ENCODE data around the gene ACTN4. TPM values are rescaled to one million over a fixed set of nuclear protein-coding genes. Genes with fewer than 3 reads are reported as not detected.

The ACTN4 gene
- total and polyA plus RNA-seq, 5 experiments from 2014 or later = 3.2 to 57.6 (median 8.5) TPM

DNA sequence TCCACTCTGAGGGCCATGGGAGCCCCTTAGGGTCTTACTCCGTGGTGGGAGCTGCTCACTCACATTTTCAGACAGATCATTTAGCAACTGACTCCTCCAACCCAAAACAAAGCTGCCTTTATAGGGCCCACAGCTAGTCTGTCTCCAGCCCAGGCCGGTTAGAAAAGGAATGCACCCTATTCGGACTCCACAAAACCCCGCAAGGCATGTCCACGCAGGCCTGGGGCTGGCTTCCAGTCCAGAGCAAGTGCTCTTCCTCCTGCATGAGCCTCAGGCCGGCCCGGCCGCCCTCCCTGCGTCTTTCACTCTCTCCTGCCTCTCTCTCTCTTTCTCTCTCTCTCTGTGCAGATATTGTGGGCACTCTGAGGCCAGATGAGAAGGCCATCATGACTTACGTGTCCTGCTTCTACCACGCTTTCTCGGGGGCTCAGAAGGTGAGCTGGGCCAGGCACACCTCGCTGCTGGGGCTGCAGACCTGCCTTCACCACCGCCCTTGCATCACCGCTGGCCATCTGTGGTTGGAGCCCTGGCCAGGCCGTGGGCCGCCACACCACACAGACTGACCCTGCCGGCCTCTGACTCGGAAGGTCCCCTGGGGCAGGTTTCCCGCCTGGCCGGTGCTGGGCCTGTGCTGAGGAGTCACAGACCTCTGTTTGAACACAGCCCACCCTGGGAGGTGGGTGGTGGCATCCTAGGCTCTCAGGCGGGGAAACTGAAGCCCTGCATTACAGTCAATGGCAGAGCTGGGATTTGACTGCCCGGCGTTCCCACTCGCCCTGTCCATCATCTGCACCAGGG is 63.7 kb downstream of the ACTN4 start:
- no peaks in the 10 kb centered on the region for H3K27me3 Mint-ChIP-seq
- H3K27ac Mint-ChIP-seq = no peak overlapping the region
- DNase-seq (no peak), ATAC-seq (no peak)
- no peaks in the 10 kb centered on the region for H3K9me3 Mint-ChIP-seq
- H3K36me3 Mint-ChIP-seq = peaks cover 0 to 27% (median 13%) of the 10 kb centered on the region in 3 donors
- no peak overlapping the region for H3K4me3 Mint-ChIP-seq
- POLR2A ChIA-PET = interaction anchor here (0.6 kb wide), 1 partner anchor 218 kb away, joined by 4 read pairs; no protein-coding TSS in a partner anchor
- peaks cover 0 to 2% (median 0%) of the 10 kb centered on the region in 4 donors for H3K4me1 Mint-ChIP-seq

DNA sequence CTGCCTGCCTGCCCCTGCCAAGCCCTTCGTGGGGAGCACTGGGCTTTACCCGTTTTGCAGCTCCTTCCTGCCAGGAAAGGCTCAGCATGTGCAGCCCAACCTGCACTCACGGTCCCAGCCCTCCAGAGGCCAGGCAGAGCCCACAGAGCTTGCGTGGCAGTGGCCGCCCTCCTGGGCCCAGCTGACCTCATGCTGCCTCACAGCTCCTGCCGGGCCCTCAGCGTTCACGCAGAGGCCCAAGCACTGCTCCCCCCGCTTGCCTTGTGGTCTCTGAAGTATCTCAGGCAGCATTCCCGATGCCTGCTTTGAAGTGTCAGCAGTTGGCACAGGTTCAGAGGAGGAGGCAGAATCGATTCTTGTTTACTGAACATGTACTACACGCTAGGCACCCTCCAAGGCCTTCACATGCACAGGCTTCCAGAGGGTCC is 64.3 kb downstream of the ACTN4 start:
- Mint-ChIP-seq H3K36me3 (peaks cover 0 to 32% (median 14%) of the 10 kb centered on the region in 3 donors), H3K9me3 (no peaks in the 10 kb centered on the region), H3K27me3 (no peaks in the 10 kb centered on the region), H3K4me1 (peaks cover 0 to 2% (median 0%) of the 10 kb centered on the region in 4 donors), H3K4me3 (no peak overlapping the region), H3K27ac (no peak overlapping the region)
- POLR2A ChIA-PET = no interaction called here
- DNase-seq = no peak
- no peak for ATAC-seq

- Mint-ChIP-seq H3K4me1 (peaks cover 0 to 2% (median 0%) of the 10 kb centered on the region in 4 donors), H3K27me3 (no peaks in the 10 kb centered on the region), H3K9me3 (no peaks in the 10 kb centered on the region), H3K36me3 (peaks cover 0 to 34% (median 14%) of the 10 kb centered on the region in 3 donors), H3K4me3 (no peak overlapping the region), H3K27ac (no peak overlapping the region)
- POLR2A ChIA-PET = no interaction called here
- ATAC-seq (no peak), DNase-seq (no peak)
Observed at GRCh38 chr19:38712161-38712748, 64.8 kb downstream of the ACTN4 start.

DNA sequence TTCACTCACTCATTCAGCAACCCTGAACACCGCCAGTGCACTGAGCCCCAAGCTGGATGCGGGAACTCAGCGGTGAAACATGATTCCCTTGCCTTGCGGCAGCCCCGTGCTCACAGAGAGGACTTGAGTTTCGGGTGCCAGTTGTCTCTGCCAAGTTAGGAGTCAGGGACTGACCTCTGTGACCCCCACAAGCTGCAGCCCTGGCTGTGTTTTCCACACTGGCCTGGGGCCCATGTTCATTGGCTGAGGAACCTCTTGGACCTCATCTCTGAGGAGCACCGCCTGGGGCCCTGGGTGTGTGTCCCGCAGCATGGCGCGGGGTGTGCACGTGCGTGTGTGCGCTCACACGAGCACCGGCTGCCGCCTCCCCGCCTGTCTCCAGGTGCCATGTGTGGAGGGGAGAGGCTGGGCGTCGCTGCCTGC is 65.8 kb downstream of the ACTN4 start:
- POLR2A ChIA-PET = no interaction called here
- peak overlapping the region in 1 of 10 donors; percentile 59 for H3K27ac Mint-ChIP-seq
- peaks cover 0 to 35% (median 12%) of the 10 kb centered on the region in 3 donors for H3K36me3 Mint-ChIP-seq
- no peak overlapping the region for H3K4me3 Mint-ChIP-seq
- ATAC-seq = no peak
- H3K4me1 Mint-ChIP-seq = peaks cover 0 to under 1% (median 0%) of the 10 kb centered on the region in 4 donors
- no peaks in the 10 kb centered on the region for H3K9me3 Mint-ChIP-seq
- H3K27me3 Mint-ChIP-seq = no peaks in the 10 kb centered on the region
- DNase-seq = no peak

- Mint-ChIP-seq H3K4me3 (no peak overlapping the region), H3K9me3 (no peaks in the 10 kb centered on the region), H3K36me3 (peaks cover 0 to 35% (median 9%) of the 10 kb centered on the region in 3 donors), H3K4me1 (no peaks in the 10 kb centered on the region), H3K27me3 (no peaks in the 10 kb centered on the region), H3K27ac (peak overlapping the region in 2 of 10 donors; percentile 14 to 59)
- DNase-seq (no peak), ATAC-seq (no peak)
- POLR2A ChIA-PET = no interaction called here
Observed at GRCh38 chr19:38713865-38714264, 66.4 kb downstream of the ACTN4 start.

- DNase-seq = no peak
- no peaks in the 10 kb centered on the region for H3K4me1 Mint-ChIP-seq
- H3K4me3 Mint-ChIP-seq = no peak overlapping the region
- no peak for ATAC-seq
- peaks cover 0 to 33% (median 9%) of the 10 kb centered on the region in 3 donors for H3K36me3 Mint-ChIP-seq
- no peaks in the 10 kb centered on the region for H3K27me3 Mint-ChIP-seq
- H3K9me3 Mint-ChIP-seq = no peaks in the 10 kb centered on the region
- H3K27ac Mint-ChIP-seq = peak overlapping the region in 2 of 10 donors; percentile 1 to 59
- POLR2A ChIA-PET = interaction anchor here (0.6 kb wide), 1 partner anchor 159 kb away, joined by 4 read pairs; no protein-coding TSS in a partner anchor
Observed at GRCh38 chr19:38714354-38714778, 66.9 kb downstream of the ACTN4 start.

DNA sequence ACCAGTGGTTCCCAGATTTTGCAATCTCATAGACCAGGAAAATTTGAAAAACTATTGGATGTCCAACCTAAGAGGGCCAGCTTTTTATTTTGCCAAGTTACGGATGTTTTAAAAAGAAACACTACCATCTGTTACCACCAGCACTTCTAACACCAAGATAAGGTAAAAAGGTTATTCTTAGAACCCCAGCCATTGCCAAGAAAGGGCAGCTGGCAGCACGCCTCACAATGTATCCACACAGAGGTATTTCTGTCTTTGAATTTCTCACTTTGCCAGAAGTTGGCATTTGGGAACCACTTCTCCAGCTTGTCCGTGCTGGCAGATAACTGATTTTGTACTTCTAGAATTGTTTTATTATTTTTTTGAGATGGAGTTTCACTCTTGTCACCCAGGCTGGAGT is 68.1 kb downstream of the ACTN4 start:
- ATAC-seq (no peak), DNase-seq (no peak)
- H3K27me3 Mint-ChIP-seq = no peaks in the 10 kb centered on the region
- no peak overlapping the region for H3K4me3 Mint-ChIP-seq
- H3K4me1 Mint-ChIP-seq = no peaks in the 10 kb centered on the region
- no peak overlapping the region for H3K27ac Mint-ChIP-seq
- H3K9me3 Mint-ChIP-seq = no peaks in the 10 kb centered on the region
- peaks cover 0 to 27% (median 5%) of the 10 kb centered on the region in 3 donors for H3K36me3 Mint-ChIP-seq
- POLR2A ChIA-PET = no interaction called here

GRCh38 chr19:38717051-38717450 is 69.6 kb downstream of the ACTN4 start:
- Mint-ChIP-seq H3K36me3 (peaks cover 0 to 19% (median 3%) of the 10 kb centered on the region in 3 donors), H3K27ac (no peak overlapping the region), H3K4me3 (no peak overlapping the region), H3K27me3 (no peaks in the 10 kb centered on the region), H3K9me3 (no peaks in the 10 kb centered on the region), H3K4me1 (no peaks in the 10 kb centered on the region)
- DNase-seq = no peak
- POLR2A ChIA-PET = no interaction called here
- no peak for ATAC-seq

DNA sequence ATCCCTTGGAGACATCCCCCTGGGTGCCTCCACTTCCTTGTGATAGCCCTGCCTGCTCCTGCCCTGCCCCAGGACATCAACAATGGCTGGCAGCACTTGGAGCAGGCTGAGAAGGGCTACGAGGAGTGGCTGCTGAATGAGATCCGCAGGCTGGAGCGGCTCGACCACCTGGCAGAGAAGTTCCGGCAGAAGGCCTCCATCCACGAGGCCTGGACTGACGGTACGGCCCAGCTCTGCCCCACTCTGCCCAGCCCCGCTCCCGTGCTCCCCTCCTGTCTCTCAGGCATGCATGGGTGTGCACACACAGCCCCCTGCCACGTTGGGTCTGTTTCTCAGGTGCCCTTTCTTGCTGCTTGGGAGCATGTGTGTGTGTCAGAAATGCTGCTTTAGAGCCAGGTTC is 70.4 kb downstream of the ACTN4 start:
- Mint-ChIP-seq H3K36me3 (peaks cover 0 to 19% (median 3%) of the 10 kb centered on the region in 3 donors), H3K4me3 (no peak overlapping the region), H3K4me1 (no peaks in the 10 kb centered on the region), H3K27ac (no peak overlapping the region), H3K27me3 (no peaks in the 10 kb centered on the region), H3K9me3 (no peaks in the 10 kb centered on the region)
- POLR2A ChIA-PET = no interaction called here
- DNase-seq (no peak), ATAC-seq (no peak)

- Mint-ChIP-seq H3K9me3 (no peaks in the 10 kb centered on the region), H3K27ac (no peak overlapping the region), H3K27me3 (no peaks in the 10 kb centered on the region), H3K4me1 (no peaks in the 10 kb centered on the region), H3K36me3 (peaks cover 0 to 17% (median 3%) of the 10 kb centered on the region in 3 donors), H3K4me3 (no peak overlapping the region)
- DNase-seq (no peak), ATAC-seq (no peak)
- POLR2A ChIA-PET = no interaction called here
Observed at GRCh38 chr19:38718747-38719543, 71.5 kb downstream of the ACTN4 start.

DNA sequence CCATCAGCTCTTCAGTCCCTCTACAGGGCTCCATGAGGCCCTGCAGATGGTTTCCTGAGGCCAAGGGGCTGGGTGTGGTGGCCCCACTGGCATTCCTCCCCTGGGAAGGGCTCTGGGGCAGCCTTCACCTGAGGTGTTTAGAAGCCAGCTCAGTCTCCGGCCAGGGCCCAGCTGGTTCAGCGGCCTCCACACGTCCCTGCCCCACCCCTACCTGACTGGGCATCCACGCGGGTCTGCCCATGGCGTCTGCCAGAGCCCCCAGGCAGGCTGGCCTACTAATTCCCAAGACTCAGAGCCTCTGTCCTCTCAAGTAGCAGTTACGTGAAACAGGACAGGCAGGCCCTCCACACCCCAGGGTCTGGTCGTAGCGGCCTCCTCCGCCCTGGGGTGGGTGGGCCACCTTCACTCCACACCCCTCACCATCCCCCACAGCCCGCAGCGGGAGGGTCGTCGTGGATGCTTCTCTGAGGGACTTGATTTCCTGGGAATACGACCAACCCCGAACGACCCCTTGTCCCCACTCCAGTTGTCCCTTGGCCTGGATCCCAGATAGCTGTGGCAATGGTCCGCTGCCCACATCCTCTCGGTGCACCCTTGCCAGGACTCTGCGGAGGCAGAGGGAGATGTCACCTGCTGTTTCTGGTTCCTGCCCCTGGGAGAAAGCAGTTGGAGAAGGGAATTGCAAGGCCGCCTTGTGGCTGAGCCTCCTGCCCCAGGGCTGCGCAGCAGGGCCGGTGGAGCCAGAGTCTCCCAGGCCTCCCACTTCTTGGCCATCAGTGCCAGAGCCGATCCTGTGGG is 72.5 kb downstream of the ACTN4 start:
- Mint-ChIP-seq H3K27me3 (no peaks in the 10 kb centered on the region), H3K4me1 (no peaks in the 10 kb centered on the region), H3K36me3 (peaks cover 0 to 18% (median 3%) of the 10 kb centered on the region in 3 donors), H3K9me3 (no peaks in the 10 kb centered on the region), H3K27ac (no peak overlapping the region), H3K4me3 (no peak overlapping the region)
- POLR2A ChIA-PET = no interaction called here
- DNase-seq (no peak), ATAC-seq (no peak)

DNA sequence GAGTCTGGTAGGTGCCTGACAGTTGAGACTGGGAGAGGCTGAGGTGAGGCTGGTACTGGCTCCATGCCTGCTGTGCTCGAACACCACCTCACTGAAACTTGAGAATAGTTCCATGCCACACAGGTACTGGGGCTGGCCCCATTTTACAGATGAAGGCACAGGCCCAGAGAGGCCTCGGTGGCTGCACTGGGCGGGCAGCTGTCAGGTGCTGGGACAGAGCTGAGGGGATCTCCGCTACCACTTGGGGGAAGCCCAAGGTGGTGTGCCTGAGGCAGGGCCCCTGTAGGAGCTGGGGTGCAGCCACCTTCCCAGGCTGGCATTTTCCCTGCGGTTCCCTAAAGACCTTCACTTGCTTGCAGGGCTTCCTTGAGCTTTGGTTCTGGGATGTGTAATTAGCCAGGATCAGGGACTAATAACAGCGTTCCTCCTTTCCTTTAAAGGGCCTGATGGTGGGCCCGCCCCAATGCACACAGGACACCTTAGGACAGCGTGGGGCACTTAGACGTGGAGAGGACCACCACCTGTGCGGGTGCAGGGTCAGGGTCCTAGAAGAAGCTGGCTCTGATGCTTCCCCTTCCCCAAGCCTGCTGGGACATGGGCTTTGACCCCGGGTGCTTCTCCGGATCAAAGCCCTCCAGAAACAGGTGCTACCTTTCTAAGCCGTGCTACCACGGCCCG is 73.2 kb downstream of the ACTN4 start:
- DNase-seq (no peak), ATAC-seq (no peak)
- H3K9me3 Mint-ChIP-seq = no peaks in the 10 kb centered on the region
- H3K36me3 Mint-ChIP-seq = peaks cover 0 to 21% (median 3%) of the 10 kb centered on the region in 3 donors
- no peak overlapping the region for H3K4me3 Mint-ChIP-seq
- no peak overlapping the region for H3K27ac Mint-ChIP-seq
- no peaks in the 10 kb centered on the region for H3K4me1 Mint-ChIP-seq
- H3K27me3 Mint-ChIP-seq = no peaks in the 10 kb centered on the region
- POLR2A ChIA-PET = no interaction called here

Data from naive thymus-derived CD8-positive, alpha-beta T cell (primary cell).